GM12874 (cell line): ENCODE data around the gene SYNPO2.

Source experiments
- TF ChIP-seq, protein P1 (sequence below): IDR thresholded peaks from 2 replicates; pipeline ENCODE4 v1.5.1; 2011; ENCODE audit warnings: low read depth, mild to moderate bottlenecking, control low read depth, low read length, moderate library complexity; ENCODE audit not compliant: insufficient read depth

SYNPO2 gene

DNA sequence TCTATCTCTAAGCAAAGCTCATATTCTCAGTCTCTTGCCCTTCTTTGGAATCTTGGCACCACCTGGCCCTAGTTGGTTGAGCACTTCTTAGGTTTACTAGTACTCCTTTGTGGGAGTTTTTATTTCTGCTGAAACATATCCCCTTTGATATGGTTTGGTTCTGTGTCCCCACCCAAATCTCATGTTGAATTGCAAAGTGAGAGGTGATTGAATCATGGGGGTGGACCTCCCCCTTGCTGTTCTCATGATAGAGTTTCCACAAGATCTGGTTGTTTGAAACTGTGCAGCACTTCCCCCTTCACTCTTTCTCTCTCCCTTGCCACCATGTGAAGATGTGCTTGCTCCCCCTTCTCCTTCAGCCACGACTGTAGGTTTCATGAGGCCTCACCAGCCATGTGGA lies 22.2 kb upstream of the SYNPO2 start:
- TF ChIP-seq, protein P1, sequence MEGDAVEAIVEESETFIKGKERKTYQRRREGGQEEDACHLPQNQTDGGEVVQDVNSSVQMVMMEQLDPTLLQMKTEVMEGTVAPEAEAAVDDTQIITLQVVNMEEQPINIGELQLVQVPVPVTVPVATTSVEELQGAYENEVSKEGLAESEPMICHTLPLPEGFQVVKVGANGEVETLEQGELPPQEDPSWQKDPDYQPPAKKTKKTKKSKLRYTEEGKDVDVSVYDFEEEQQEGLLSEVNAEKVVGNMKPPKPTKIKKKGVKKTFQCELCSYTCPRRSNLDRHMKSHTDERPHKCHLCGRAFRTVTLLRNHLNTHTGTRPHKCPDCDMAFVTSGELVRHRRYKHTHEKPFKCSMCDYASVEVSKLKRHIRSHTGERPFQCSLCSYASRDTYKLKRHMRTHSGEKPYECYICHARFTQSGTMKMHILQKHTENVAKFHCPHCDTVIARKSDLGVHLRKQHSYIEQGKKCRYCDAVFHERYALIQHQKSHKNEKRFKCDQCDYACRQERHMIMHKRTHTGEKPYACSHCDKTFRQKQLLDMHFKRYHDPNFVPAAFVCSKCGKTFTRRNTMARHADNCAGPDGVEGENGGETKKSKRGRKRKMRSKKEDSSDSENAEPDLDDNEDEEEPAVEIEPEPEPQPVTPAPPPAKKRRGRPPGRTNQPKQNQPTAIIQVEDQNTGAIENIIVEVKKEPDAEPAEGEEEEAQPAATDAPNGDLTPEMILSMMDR = no peak

DNA sequence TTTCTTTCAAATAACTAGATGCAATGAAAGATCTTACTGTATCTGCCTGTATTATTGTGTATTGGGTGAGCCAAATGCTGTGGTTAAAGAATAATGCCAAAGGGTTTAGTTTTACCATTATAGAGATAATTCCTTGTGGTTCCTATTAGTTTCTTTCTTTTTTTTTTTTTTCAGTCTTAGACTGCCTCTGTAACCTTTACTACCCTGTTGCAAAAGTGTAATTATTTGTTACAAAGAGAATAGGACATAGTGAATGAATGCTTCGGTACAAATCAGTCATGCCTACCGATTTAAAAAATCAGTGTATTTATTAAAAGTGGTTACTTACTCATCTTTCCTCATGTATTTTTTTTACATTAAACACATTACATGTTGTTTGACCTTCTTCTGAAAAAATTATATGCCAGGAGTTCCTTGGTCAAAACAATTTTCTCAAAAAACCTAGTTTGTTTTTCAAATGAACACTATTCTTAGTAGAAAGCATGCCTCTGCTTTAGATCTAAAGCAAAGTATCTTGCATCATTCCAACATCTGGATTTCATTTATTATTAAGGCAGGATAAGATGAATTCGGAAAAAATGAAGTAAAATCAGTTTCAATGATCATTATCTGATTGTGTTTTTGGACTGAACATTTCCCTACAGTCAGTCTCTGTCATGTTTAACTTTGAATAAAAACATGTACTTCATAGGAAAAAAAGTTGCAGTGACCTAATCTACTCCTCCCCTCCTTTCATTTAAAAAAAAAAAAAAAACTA lies 21.2 kb upstream of the SYNPO2 start:
- TF ChIP-seq, protein P1 = no peak

DNA sequence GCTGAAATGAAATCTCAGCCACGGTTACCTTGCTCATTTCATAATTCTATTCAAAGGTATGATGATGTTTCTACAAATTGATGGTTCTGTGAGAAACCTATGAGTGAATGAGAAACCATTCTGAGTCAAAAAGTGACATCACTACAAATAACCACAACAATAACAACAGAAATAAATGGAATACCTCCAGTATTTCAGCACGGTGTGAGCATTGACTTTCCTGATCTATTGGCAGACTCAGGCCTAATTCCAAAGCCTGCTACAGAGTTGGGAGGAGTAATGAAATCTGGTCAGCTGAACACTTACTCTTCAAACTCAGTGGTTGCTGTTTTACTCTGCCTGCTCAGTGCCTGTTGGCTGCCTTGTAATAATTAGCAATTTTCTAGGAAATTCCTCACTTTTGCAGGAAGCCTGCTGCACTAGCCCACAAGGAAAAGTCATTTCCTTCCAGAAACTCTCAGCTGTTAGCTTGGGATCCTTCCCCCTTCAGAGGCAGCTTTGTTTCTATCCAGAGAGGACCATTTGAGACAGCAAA lies 18.8 kb upstream of the SYNPO2 start:
- TF ChIP-seq, protein P1 = no peak

- TF ChIP-seq, protein P1 = no peak
These were observed 16.5 kb upstream of the SYNPO2 start for GRCh38 chr4:118872181-118872580.

DNA sequence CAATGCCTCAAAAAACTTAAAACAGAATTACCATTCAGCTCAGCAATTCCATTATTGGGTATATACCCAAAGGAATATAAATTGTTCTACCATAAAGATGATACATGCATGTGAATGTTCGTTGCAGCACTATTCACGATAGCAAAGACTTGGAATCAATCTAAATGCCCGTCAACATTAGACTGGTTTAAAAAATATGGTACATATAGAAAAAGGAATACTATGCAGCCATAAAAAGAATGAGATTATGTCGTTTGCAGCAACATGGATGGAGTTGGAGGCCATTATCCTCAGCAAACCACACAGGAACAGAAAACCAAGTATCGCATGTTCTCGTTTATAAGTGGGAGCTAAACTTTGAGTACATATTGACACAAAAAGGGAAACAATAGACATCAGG lies 10.9 kb upstream of the SYNPO2 start:
- TF ChIP-seq, protein P1 = no peak

GRCh38 chr4:118879409-118879808 lies 9.2 kb upstream of the SYNPO2 start:
- TF ChIP-seq, protein P1 = no peak

- TF ChIP-seq, protein P1 = no peak
These were observed 7.0 kb upstream of the SYNPO2 start for GRCh38 chr4:118881512-118882146.
